ENCODE data around the gene GPRIN3.
A peak's percentile ranks its signal among the peaks of the same experiment; 100 is the strongest.

DNA sequence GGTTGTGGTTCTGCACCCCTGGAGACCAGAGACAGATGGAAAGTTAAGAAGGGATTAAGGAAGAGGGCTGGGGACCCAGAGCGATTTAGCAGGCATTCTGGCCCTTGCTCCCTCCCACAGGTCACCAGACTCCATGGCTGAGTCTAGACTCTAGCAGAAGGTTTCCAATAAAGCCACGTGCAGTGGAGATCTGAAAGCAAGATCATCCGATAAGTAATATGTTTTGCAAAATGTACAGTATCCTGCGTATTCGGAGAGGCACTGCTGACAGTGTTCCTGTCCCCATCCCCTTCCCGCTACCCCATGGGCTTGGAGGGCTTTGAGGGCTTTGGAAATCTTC lies 531 bp upstream of the GPRIN3 start:
- TF ChIP-seq CTCF (IDR thresholded peaks at IDR 0.05; ENCODE audit: borderline replicate concordance, extremely low read depth, low read length, poor library complexity, severe bottlenecking) (no peak), EZH2 (IDR thresholded peaks at IDR 0.05; ENCODE audit: borderline replicate concordance, low read depth, low read length, severe bottlenecking) (peak; percentile 12)

All from DND-41 (cell line).